AG04450 (cell line): ENCODE measurements around the gene FCN2. TPM values are rescaled to one million over a fixed set of nuclear protein-coding genes. Genes with fewer than 3 reads are reported as not detected.

Experiments used
- CTCF ChIA-PET: fragments of 300-600, 350-600 bp; formaldehyde crosslinking; extraction: SDS; loops from one replicate; lab custom pipeline; 2022; ENCODE audit warnings: antibody characterized with exemption, inconsistent platforms; lab: Charles Lee
- POLR2A ChIA-PET: fragments of 350-600 bp; formaldehyde crosslinking; extraction: SDS; loops from one replicate; lab custom pipeline; 2021; ENCODE audit warnings: antibody characterized with exemption, inconsistent platforms; lab: Yijun Ruan, JAX
- DNase-seq: peaks from one replicate; pipeline ENCODE4 v3.0.0-alpha.2; 2011; ENCODE audit warnings: low read depth, low spot score
- H3K27ac ChIP-seq: one replicate; pipeline ENCODE4 v1.5.1; 2012; ENCODE audit warnings: low read depth, low read length, control low read depth
- H3K27me3 ChIP-seq: one replicate; pipeline ENCODE4 v1.6.0; 2012; ENCODE audit warnings: low read length; ENCODE audit not compliant: control insufficient read depth, insufficient read depth
- H3K4me3 ChIP-seq: 2 replicates; pipeline ENCODE4 v1.5.1; 2011; ENCODE audit warnings: mild to moderate bottlenecking, low read depth, low read length, control low read depth
- H3K9me3 ChIP-seq: 2 replicates; pipeline ENCODE4 v1.5.1; 2012; ENCODE audit warnings: low read length; ENCODE audit not compliant: control insufficient read depth, insufficient read depth
- polyA plus RNA-seq: library from polyadenylated mRNA; depleted of rRNA; stranded (reverse); fragments of >200 nt; gene quantifications from 2 replicates; pipeline ENCODE4 v1.2.3, GENCODE V29; 2011
- TF ChIP-seq, protein P1 (sequence below): IDR thresholded peaks from 2 replicates; pipeline ENCODE4 v1.5.1; 2011; ENCODE audit warnings: low read depth, low read length, control low read depth, inconsistent platforms

FCN2 gene
- polyA plus RNA-seq, 1 experiment = not detected

DNA sequence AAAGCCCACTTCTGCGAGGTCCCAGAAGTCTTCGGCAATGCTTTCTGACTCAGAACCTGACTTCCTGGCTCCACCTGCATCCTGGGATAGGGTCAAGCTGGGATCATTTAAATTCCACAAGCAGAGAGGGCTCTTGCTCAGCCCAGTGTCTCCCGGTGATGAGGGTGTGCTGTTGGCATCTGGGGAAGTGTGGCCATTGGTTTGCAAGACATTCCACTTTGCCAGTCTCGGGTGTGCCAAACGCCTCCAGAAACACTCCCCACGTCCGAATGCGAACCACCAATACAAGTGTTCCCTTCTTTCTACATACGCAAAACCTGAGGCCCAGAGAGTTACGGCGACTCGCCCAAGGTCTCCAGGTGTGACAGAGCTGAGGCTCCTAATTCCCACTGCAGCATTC is 43.1 kb upstream of the FCN2 start:
- CTCF ChIA-PET = no interaction called here
- Histone ChIP-seq H3K4me3 (no peak overlapping the region), H3K27me3 (no peaks in the 10 kb centered on the region), H3K27ac (peak overlapping the region; percentile 21), H3K9me3 (no peaks in the 10 kb centered on the region; the same call in 1 of the 2 replicates)
- POLR2A ChIA-PET = no interaction called here
- TF ChIP-seq, protein P1, sequence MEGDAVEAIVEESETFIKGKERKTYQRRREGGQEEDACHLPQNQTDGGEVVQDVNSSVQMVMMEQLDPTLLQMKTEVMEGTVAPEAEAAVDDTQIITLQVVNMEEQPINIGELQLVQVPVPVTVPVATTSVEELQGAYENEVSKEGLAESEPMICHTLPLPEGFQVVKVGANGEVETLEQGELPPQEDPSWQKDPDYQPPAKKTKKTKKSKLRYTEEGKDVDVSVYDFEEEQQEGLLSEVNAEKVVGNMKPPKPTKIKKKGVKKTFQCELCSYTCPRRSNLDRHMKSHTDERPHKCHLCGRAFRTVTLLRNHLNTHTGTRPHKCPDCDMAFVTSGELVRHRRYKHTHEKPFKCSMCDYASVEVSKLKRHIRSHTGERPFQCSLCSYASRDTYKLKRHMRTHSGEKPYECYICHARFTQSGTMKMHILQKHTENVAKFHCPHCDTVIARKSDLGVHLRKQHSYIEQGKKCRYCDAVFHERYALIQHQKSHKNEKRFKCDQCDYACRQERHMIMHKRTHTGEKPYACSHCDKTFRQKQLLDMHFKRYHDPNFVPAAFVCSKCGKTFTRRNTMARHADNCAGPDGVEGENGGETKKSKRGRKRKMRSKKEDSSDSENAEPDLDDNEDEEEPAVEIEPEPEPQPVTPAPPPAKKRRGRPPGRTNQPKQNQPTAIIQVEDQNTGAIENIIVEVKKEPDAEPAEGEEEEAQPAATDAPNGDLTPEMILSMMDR = no peak
- no peak for DNase-seq

GRCh38 chr9:134838651-134839454 is 41.8 kb upstream of the FCN2 start:
- TF ChIP-seq, protein P1 = no peak
- no peak overlapping the region for H3K4me3 ChIP-seq
- CTCF ChIA-PET = no interaction called here
- DNase-seq = no peak
- H3K27ac ChIP-seq = no peak overlapping the region
- POLR2A ChIA-PET = no interaction called here
- H3K9me3 ChIP-seq = no peaks in the 10 kb centered on the region; the same call in 1 of the 2 replicates
- H3K27me3 ChIP-seq = no peaks in the 10 kb centered on the region

DNA sequence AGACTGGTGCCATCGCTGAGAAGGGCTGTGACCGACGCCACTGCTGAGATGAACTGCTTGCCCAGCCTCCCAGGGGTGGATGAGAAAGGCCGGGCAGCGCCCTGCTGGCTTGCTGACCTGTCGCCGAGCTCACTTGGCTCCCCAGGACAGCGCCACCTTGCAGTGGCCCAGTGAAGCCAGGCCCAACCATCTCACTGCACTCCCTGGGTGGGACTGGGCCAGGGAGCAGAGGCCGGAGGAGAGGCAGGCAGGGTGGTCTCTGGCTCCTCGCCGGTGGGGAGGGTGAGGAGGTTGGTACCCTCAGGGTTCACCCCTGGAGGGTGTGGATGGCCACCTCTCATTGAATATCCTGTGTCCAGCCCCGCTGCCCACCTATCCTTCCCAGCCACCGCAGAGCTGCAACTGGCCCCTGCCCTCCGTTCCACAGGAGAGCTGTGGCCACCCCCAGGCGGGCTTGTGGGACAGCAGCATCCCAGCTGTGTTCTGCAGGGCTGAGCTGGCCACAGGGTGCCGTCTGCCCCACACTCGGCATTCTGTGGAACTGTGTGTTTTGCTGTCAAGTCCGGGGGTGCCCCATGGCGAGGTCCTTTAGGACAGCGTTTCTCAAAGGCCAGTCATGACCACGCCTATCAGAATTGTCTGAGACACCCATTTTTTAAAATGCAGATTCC is 41.0 kb upstream of the FCN2 start:
- H3K9me3 ChIP-seq = no peaks in the 10 kb centered on the region; the same call in 1 of the 2 replicates
- ChIA-PET CTCF (no interaction called here), POLR2A (no interaction called here)
- H3K4me3 ChIP-seq = no peak overlapping the region
- H3K27ac ChIP-seq = no peak overlapping the region
- TF ChIP-seq, protein P1 = peak; percentile 16; the same call in 1 of the 2 replicates
- no peak for DNase-seq
- H3K27me3 ChIP-seq = no peaks in the 10 kb centered on the region

- TF ChIP-seq, protein P1 = no peak
- Histone ChIP-seq H3K27me3 (no peaks in the 10 kb centered on the region), H3K27ac (no peak overlapping the region), H3K4me3 (no peak overlapping the region), H3K9me3 (peaks cover 3% of the 10 kb centered on the region; the same call in 1 of the 2 replicates)
- DNase-seq = no peak
- POLR2A ChIA-PET = interaction anchor here (0.7 kb wide), 1 partner anchor 11 kb away, joined by 3 read pairs; no protein-coding TSS in a partner anchor
- CTCF ChIA-PET = no interaction called here
Measured at GRCh38 chr9:134840511-134840910, 40.1 kb upstream of the FCN2 start.
